OCI-LY1 (cell line): ENCODE results near the gene C1QTNF9B.

Experiments used
- EZH2 ChIP-seq: fragments of 200-600 bp; sonication (generic), shearing (Covaris generic); IDR thresholded peaks from 2 replicates; pipeline ENCODE4 v1.8.0; 2017; ENCODE audit warnings: borderline replicate concordance, mixed run types, mild to moderate bottlenecking, antibody characterized with exemption, low read length, moderate library complexity, mixed read lengths
- TF ChIP-seq, protein P1 (sequence below): fragments of 200-600 bp; sonication (generic), shearing (Covaris generic); IDR thresholded peaks from 2 replicates; pipeline ENCODE4 v1.5.1; 2017; ENCODE audit warnings: mild to moderate bottlenecking, antibody characterized with exemption, low read length, moderate library complexity, mixed read lengths

DNA sequence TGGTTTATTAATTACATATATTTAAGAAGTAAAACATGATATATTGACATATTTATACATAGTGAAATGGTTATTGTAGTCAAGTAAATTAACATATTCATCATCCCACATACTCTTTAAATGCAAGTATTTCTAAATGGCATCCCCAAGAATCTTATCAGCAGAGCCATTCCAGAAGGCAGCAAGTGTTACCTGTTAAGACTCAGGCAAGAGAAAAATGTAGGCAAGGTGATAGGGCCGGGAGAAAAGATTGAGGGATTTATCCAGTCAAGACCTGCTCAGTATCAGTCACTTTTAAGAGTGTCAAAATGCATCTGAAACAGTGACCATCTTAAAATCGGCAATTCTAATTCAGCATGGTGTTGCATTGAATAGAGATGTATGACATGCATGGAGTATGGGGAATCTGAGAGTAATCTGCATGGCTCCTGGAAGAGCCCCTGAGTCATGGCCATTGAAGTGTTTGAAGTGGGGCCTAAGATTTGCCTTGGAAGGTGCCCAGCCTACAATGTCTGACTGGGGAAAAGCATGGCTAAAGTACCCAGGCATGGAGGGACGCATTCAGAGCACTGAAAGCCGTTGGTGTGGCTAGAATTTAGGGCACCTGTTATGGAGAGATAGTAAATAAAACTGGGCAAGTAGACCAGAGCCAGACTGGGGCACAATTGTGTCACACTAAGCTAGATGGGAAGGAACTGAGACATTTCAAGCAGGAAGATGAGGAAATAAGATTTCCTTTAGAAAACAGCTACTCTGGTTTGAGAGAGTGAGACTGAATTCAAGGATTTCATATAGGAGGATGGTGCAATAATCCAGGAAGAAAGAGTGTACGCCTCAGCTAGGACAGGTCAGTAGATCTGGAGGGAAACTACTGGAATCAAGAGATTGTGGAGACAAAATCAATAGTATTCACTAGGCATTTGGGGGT, 25.0 kb upstream of the C1QTNF9B start:
- TF ChIP-seq, protein P1, sequence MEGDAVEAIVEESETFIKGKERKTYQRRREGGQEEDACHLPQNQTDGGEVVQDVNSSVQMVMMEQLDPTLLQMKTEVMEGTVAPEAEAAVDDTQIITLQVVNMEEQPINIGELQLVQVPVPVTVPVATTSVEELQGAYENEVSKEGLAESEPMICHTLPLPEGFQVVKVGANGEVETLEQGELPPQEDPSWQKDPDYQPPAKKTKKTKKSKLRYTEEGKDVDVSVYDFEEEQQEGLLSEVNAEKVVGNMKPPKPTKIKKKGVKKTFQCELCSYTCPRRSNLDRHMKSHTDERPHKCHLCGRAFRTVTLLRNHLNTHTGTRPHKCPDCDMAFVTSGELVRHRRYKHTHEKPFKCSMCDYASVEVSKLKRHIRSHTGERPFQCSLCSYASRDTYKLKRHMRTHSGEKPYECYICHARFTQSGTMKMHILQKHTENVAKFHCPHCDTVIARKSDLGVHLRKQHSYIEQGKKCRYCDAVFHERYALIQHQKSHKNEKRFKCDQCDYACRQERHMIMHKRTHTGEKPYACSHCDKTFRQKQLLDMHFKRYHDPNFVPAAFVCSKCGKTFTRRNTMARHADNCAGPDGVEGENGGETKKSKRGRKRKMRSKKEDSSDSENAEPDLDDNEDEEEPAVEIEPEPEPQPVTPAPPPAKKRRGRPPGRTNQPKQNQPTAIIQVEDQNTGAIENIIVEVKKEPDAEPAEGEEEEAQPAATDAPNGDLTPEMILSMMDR: no peak
- no peak for TF ChIP-seq EZH2
